ENCODE results near the gene WBP1.

GRCh38 chr2:74436848-74437695 lies 21.2 kb upstream of the WBP1 start:
- no peak for TF ChIP-seq POLR2A (IDR thresholded peaks at IDR 0.05)
- no peak for TF ChIP-seq CTCF (IDR thresholded peaks at IDR 0.05)

Measured in Peyer's patch (tissue), 4 donors.